ENCODE measurements around the gene PASK.
"Not testable (repeated sequence)": the region's sequence is repeated elsewhere in the genome, so short reads cannot be mapped to it uniquely, and the experiment has no call there.

The PASK gene

DNA sequence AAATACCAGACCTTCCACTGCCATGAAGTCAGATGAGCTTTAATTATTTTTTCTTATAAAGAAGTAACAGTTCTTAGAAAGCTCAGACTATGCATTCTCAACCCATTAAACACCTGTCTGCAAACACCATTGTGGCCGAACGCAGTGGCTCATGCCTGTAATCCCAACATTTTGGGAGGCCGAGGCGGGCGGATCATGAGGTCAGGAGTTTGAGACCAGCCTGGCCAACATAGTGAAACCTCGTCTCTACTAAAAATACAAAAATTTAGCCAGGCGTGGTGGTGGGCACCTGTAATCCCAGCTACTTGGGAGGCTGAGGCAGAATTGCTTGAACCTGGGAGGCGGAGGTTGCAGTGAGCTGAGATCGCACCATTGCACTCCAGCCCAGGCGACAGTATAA is 44.7 kb downstream of the PASK start:
- not testable (repeated sequence) for DNase-seq (ENCODE audit: low spot score)

- no peak for DNase-seq (ENCODE audit: low spot score)
Measured at GRCh38 chr2:241103176-241103595, 46.1 kb downstream of the PASK start.

DNA sequence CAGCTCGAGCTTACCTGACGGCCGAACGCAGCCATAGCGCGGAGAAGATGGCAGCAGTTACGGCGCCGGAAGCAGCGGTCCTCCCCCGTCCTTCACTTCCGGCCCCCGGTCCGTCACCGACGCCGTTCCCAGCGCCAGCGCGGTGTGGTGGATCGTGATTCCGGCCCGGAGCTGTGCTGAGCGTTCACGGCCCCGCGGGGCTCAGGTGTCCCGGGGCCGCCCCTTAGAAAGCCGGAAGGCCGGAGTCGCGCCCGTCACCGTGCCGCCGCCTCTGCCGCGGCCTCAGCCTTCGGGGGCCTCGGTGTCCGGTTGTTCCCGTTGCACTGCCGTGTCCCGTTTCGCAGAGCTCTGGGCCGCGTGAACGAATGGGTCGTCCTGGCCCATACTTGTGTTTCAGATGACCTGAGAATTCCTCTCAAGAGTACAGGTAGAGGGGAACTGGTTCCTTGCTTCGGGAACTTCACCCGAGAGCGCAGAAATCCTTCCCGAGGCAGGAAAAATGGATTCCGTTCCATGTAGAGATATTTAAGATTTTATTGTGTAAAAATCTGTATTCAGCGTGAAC is 47.0 kb downstream of the PASK start, which contains the start of gene MTERF4:
Gene MTERF4 (minus strand): TSS at position 49 of the 565 bp plus-strand sequence. CDS start 14 bp downstream, at position 35.
- DNase-seq (ENCODE audit: low spot score), result peak; percentile 64

- DNase-seq (ENCODE audit: low spot score), result no peak
Measured at GRCh38 chr2:241099246-241099645, 50.0 kb downstream of the PASK start.

DNA sequence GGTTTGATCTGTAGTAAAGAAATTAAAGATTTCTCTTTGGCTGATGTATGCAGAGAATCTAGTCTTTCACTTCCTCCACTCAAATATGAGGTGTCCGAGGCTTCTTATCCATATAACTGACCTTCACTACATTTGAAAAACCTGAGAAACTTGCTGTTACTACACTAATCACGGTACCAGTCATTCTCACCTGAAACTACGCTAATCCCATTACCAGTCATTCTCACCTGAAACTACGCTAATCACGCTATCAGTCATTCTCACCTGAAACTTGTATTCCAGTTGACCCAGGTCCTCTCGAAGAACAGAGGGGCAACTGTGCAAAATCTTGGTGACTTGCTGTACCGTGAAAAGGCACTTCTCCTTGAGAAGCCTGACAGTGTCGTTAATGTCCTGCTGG is 52.3 kb downstream of the PASK start:
- DNase-seq (ENCODE audit: low spot score), result no peak

DNA sequence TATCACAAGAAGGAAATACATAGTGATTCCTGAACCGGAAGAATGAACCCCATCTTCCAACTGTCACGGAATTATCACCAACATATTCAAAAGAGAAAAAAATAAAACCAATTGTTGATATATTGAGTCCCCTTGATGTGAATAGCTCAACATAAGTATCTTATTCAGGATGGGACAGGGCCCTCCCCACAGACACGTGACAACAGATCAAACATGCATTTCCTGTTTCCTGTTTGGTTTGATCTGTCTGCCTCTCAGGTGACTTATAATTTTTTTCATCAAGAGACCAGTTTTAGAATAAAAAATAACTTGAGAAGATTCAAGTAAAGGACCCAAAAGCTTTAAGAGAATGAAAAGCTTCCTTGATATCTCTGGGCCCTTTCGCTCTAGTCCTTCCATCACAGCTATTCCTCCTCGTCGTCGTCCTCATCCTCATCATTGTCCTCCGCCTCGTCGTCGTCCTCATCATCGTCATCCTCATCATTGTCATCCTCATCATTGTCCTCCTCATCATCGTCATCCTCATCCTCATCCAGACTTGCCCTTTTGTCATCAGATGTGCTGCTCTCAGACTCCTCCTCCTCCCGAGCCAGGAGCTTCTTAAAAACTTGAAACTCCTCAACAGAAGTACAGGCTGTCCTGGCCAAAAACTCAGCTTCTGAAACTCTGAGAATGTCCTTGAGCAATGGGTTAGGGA is 53.5 kb downstream of the PASK start:
- DNase-seq (ENCODE audit: low spot score), result no peak

- no peak for DNase-seq (ENCODE audit: low spot score)
Measured at GRCh38 chr2:241094924-241095420, 54.3 kb downstream of the PASK start.

GRCh38 chr2:241094172-241094571 is 55.1 kb downstream of the PASK start:
- DNase-seq (ENCODE audit: low spot score), result no peak

DNA sequence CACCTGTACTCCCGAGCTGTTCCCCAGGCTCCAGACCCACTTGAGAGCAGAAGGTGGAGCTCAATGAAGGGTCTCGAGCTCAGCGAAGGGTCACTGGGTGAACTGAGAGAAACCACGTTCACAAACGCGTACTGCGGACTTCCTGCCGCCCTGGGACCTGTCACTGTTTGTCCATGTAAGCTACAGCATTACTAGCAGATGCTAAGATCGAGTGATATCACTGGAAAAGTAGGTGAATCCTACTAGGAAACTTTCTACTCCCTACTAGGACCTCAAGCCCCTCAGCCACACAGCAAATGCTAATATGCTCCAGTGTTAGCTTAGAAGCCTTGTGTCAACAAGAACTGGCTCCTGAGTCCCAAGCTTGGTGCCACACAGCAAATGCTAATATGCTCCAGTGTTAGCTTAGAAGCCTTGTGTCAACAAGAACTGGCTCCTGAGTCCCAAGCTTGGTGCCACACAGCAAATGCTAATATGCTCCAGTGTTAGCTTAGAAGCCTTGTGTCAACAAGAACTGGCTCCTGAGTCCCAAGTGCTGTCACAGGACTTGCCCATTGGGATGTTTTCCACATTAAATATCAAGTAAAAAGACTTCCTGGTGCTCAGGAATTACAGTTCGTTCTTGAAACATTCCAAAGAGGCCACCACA is 56.0 kb downstream of the PASK start:
- DNase-seq (ENCODE audit: low spot score), result not testable (repeated sequence)

DNA sequence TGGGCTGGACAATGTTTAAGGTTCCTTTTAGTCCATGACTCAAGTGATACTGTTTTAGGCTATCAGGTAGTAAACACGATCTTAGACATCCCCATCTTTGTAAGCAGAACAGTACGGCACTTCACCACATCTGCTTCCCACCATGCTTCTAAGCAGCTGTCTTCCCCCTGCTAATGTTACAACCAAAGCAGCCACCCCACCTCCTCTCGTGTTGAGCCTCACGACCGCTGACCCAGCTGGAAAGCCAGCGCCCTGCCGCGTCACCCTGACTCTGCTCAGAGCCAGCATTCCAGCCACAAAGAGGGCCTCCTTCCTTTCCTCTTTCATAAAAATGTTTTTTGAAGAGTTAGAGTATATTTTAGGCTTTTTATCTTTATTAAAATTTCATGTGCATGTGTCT is 56.6 kb downstream of the PASK start:
- DNase-seq (ENCODE audit: low spot score), result no peak

- no peak for DNase-seq (ENCODE audit: low spot score)
Measured at GRCh38 chr2:241091734-241092445, 57.4 kb downstream of the PASK start.

DNA sequence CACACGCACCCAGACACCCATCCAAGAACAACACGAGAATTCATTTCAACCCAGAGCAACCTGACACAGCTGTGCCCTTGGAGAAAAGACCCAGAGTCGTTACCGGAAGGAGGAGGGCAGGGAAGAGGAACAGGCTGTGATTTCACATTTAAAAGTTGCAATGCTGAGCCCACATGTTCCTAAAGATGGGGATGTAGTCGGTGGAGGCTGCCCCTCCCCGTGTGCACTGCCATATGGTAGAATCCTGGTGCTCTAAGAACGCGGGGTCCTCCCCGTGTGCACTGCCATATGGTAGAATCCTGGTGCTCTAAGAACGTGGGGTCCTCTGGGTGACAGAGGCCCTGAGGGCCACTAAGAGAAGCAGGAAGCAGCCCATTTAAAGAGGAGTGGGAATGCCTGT is 58.1 kb downstream of the PASK start:
- DNase-seq (ENCODE audit: low spot score), result no peak

- DNase-seq (ENCODE audit: low spot score), result no peak
Measured at GRCh38 chr2:241088791-241089732, 60.2 kb downstream of the PASK start.

DNA sequence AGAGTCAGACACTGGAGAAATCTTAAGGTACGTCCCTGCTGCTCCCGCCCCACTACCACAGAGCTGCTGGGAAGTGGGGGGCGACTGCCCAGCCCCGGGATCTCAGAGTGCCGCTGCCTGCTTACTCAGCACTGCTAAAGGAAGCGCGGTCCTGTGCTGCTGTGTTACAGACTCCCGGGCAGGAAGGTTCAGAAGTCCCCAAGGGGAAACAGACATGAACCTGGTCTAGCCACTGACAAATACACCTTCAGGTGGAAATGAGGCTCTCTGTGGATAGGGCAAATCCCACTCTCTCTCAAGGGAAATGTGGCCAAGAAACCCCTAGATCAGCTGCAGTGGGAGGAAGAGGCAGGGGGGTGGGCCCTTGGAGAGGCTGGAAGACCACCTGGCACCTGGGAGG is 60.9 kb downstream of the PASK start:
- DNase-seq (ENCODE audit: low spot score), result no peak

- no peak for DNase-seq (ENCODE audit: low spot score)
Measured at GRCh38 chr2:241087420-241088268, 61.6 kb downstream of the PASK start.

DNA sequence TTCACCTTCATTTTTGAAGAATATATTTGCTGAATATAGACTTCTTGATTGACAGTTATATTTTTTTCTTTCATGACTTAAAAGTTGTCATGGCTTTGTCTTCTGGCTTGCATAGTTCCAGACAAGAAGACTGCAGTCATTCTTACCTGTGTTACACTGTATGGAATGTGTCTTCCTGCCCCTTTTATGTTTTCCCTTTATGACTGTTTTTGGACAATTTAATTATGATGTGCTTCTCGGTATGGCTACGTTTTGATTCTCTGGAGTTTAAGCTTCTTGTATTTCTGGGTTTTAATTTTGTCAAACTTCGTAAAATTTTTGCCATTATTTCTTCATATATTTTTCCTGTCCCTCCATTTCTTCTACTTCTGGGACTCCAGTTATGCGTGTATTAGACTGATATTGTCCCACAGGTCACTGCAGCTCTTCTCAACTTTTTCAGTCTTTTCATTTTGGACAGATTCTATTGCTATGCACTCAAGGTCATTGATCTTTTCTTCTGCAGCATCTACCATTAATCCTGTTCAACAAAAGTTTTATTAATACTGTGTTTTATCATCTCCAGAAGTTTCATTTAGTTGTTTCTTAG is 64.3 kb downstream of the PASK start:
- DNase-seq (ENCODE audit: low spot score), result no peak

- no peak for DNase-seq (ENCODE audit: low spot score)
Measured at GRCh38 chr2:241083091-241083415, 66.2 kb downstream of the PASK start.

DNA sequence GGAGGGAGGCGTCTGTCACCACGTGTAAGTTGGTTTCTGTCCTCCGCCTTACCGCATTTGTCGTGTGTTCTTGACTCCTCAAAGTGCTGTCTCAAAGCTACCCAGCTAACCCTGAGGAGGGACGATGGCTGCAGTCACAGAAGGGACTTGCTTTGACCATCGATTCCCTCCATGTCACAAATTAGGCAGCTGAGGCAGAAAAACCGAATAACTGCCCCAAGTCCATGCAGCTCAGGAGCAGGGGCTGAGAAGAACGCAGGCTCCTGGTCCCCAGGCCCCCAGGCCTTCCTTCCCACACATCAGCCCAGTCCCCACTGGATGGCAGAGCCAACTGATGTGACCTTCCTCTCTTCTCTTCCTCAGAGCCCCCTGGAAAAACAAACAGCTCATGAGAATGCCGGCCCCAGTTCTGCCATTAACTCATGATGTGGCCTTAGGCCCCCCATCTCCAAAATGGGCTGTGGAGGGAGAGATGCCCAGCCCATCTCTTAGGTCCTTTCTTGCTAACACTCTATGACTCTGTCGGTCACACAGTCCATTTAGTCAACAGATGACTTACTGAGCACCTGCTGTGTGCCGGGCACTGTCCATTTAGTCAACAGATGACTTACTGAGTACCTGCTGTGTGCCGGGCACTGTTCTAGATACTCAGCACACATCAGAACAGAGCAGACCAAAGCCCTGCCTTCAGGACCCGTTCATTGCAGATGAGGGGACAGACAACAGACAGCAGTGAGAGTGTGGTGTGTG is 66.8 kb downstream of the PASK start:
- no peak for DNase-seq (ENCODE audit: low spot score)

DNA sequence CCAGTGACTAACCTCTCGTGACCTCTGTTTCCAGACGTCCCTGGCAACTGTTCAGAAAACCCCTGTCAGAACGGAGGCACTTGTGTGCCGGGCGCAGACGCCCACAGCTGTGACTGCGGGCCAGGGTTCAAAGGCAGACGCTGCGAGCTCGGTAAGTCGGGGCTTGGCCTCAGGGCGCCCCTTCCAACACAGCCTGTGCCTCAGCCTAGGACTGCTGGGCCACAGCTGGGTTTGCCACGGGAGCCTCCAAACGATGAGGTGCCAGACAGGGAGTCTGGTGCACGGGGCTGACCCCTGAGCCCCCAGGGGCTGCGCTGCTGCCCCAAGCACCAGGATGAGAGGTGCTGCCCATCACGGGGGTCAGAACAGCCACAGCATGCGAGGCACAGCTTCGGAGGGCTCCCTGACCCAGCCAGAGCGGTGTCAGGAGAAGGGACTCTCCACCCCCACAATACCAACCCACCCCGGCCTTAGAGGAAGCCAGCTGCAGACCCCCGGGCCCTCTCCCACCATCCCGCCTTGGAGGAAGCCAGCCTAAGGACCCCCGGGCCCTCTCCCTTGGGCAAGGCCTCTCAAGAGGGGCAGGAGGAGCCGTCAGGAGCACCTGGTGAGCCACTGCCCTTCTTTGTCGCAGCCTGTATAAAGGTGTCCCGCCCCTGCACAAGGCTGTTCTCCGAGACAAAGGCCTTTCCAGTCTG is 67.5 kb downstream of the PASK start:
- no peak for DNase-seq (ENCODE audit: low spot score)

Measured in COLO829 (cell line).